Measurements from ENCODE around the gene DUSP6.

- TF ChIP-seq CTCF (conservative IDR thresholded peaks at IDR 0.05 in 1 of 2, IDR thresholded peaks at IDR 0.05 in 1 of 2; ENCODE audit: low read depth in 1 of 2, low read length in 2 of 2) (no peak), EZH2 (IDR thresholded peaks at IDR 0.05; ENCODE audit: low read length, missing control alignments) (no peak)
Measured at GRCh38 chr12:89314060-89314761, 38.1 kb downstream of the DUSP6 start.
